HepG2 (cell line): Measurements from ENCODE around the gene TXNL4A. TPM values are rescaled to one million over a fixed set of nuclear protein-coding genes. Genes with fewer than 3 reads are reported as not detected.

Experiments
- CREM ChIP-seq, 2 experiments: sonication (generic) in 1 of 2; formaldehyde crosslinking in 1 of 2; IDR thresholded peaks; 2 replicates each; pipeline versions ENCODE4 v1.4.0 to v1.6.1; 2016 to 2020; ENCODE audit warnings: antibody characterized with exemption in 1 of 2, mild to moderate bottlenecking in 1 of 2, missing genetic modification reagents in 1 of 2
- ELF3 ChIP-seq: IDR thresholded peaks from 2 replicates; pipeline ENCODE4 v1.6.1; 2016; ENCODE audit warnings: missing genetic modification reagents, missing compliant biosample characterization
- EP300 ChIP-seq, 3 experiments: sonication (generic) in 1 of 3; formaldehyde crosslinking in 1 of 3; IDR thresholded peaks; 2 replicates each; pipeline versions ENCODE4 v1.5.1 to v1.6.1; 2011 to 2020; ENCODE audit warnings: low read depth in 2 of 3, low read length in 2 of 3, borderline replicate concordance in 1 of 3, improper control_type of control experiment in 1 of 3, mild to moderate bottlenecking in 1 of 3, missing genetic modification reagents in 1 of 3, moderate library complexity in 1 of 3
- FOXO1 ChIP-seq: sonication (generic); formaldehyde crosslinking; IDR thresholded peaks from 2 replicates; pipeline ENCODE4 v1.4.0; 2020; ENCODE audit warnings: missing genetic modification reagents
- HDAC2 ChIP-seq: sonication (generic); formaldehyde crosslinking; IDR thresholded peaks from 2 replicates; pipeline ENCODE4 v1.4.0; 2020; ENCODE audit warnings: missing genetic modification reagents
- KAT7 ChIP-seq: IDR thresholded peaks from 2 replicates; pipeline ENCODE4 v1.6.1; 2018; ENCODE audit warnings: borderline replicate concordance, missing compliant biosample characterization
- MIXL1 ChIP-seq: IDR thresholded peaks from 2 replicates; pipeline ENCODE4 v1.6.1; 2016
- TOPORS ChIP-seq: sonication (generic); formaldehyde crosslinking; IDR thresholded peaks from 2 replicates; pipeline ENCODE4 v1.8.0; 2023; ENCODE audit warnings: mild to moderate bottlenecking, missing genetic modification reagents
- XRCC5 ChIP-seq: fragments of 200-400 bp; formaldehyde crosslinking; optimal IDR thresholded peaks from 2 replicates; pipeline ENCODE3; 2017; ENCODE audit warnings: mild to moderate bottlenecking, low read length
- ZBTB7A ChIP-seq: sonication (generic); formaldehyde crosslinking; IDR thresholded peaks from 2 replicates; pipeline ENCODE4 v1.8.0; 2022; ENCODE audit warnings: mild to moderate bottlenecking, missing genetic modification reagents
- ZFY ChIP-seq: sonication (generic); formaldehyde crosslinking; IDR thresholded peaks from 2 replicates; pipeline ENCODE4 v1.4.0; 2020; ENCODE audit warnings: missing genetic modification reagents
- ZNF12 ChIP-seq: sonication (generic); formaldehyde crosslinking; IDR thresholded peaks from 2 replicates; pipeline ENCODE4 v1.5.0; 2020; ENCODE audit warnings: missing genetic modification reagents
- ZNF292 ChIP-seq: sonication (generic); formaldehyde crosslinking; IDR thresholded peaks from 2 replicates; pipeline ENCODE4 v1.8.1; 2022; ENCODE audit warnings: mild to moderate bottlenecking, low read depth, missing genetic modification reagents, borderline replicate concordance
- ZNF609 ChIP-seq: sonication (generic); formaldehyde crosslinking; IDR thresholded peaks from 2 replicates; pipeline ENCODE4 v1.4.0; 2020; ENCODE audit warnings: mild to moderate bottlenecking, missing genetic modification reagents, borderline replicate concordance
- polyA plus RNA-seq, 8 experiments: library from polyadenylated mRNA; depleted of rRNA in 3 of 8; stranded (reverse) in 7 of 8; unstranded in 1 of 8; fragments of >200 nt; fragmentation: Illumina TruSeq in 4 of 8; extraction: Trizol in 4 of 8; gene quantifications; 2 replicates each; pipeline versions ENCODE4 v1.2.1 to v1.2.3, GENCODE V29; 2011 to 2016; ENCODE audit warnings: low read depth in 4 of 8, missing spikeins in 1 of 8, mixed read lengths in 1 of 8; ENCODE audit not compliant: insufficient read depth in 1 of 8
- total RNA-seq, 5 experiments: library from RNA; depleted of rRNA; stranded (reverse); fragments of >200 nt; fragmentation: Illumina TruSeq; extraction: Trizol; gene quantifications; 2 replicates each; pipeline ENCODE4 v1.2.3, GENCODE V29; 2016; ENCODE audit warnings: low read depth in 1 of 5
- TF ChIP-seq, protein P1 (sequence below): sonication (generic); formaldehyde crosslinking; IDR thresholded peaks from 2 replicates; pipeline ENCODE4 v1.8.1; 2023; ENCODE audit warnings: missing genetic modification reagents, inconsistent platforms, borderline replicate concordance
- TF ChIP-seq, protein P2 (sequence below): IDR thresholded peaks from 2 replicates; pipeline ENCODE4 v1.6.1; 2016; ENCODE audit warnings: low read depth
- TF ChIP-seq, protein P3 (sequence below): IDR thresholded peaks from 2 replicates; pipeline ENCODE4 v1.6.1; 2016; ENCODE audit warnings: low read depth, borderline replicate concordance
- TF ChIP-seq, protein P4 (sequence below): sonication (generic); formaldehyde crosslinking; IDR thresholded peaks from 2 replicates; pipeline ENCODE4 v1.4.0; 2020; ENCODE audit warnings: missing genetic modification reagents

Gene TXNL4A
- total and polyA plus RNA-seq, 2 of the 13 experiments (the other 11 are each of a cell fraction or from before 2014, with no cell fraction given) = 172 to 202 TPM

GRCh38 chr18:79947881-79948610 is 40.3 kb downstream of the TXNL4A start (continued):
- 0 out of 2 replicates have a peak, but pooled peaks have one; percentile 20 for TF ChIP-seq CREM (IDR thresholded peaks at IDR 0.05)
- no peak for TF ChIP-seq CREM (CRISPR knock-in tag; IDR thresholded peaks at IDR 0.05)
- TF ChIP-seq ZFY (CRISPR knock-in tag) = peak; percentile 21; the same call in 1 of the 2 replicates
- TF ChIP-seq MIXL1 (CRISPR knock-in tag) = peak; percentile 67; the same call in 1 of the 2 replicates
- TF ChIP-seq ZNF609 = peak; percentile 70
- TF ChIP-seq EP300 (IDR thresholded peaks at IDR 0.05; ENCODE audit: low read depth in 2 of 2, low read length in 2 of 2) = peak in 1 of 2 experiments; percentile 72; a peak in 2 of 4 replicates
- TF ChIP-seq EP300 (CRISPR knock-in tag; IDR thresholded peaks at IDR 0.05; ENCODE audit: borderline replicate concordance) = peak; percentile 39; the same call in 1 of the 2 replicates
- TF ChIP-seq ZBTB7A (CRISPR knock-in tag) = peak; percentile 76; the same call in 1 of the 2 replicates
- TF ChIP-seq, protein P1, sequence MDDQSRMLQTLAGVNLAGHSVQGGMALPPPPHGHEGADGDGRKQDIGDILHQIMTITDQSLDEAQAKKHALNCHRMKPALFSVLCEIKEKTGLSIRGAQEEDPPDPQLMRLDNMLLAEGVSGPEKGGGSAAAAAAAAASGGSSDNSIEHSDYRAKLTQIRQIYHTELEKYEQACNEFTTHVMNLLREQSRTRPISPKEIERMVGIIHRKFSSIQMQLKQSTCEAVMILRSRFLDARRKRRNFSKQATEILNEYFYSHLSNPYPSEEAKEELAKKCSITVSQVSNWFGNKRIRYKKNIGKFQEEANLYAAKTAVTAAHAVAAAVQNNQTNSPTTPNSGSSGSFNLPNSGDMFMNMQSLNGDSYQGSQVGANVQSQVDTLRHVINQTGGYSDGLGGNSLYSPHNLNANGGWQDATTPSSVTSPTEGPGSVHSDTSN (CRISPR knock-in tag) = no peak
- TF ChIP-seq ELF3 (CRISPR knock-in tag) = peak; percentile 82
- TF ChIP-seq, protein P2, sequence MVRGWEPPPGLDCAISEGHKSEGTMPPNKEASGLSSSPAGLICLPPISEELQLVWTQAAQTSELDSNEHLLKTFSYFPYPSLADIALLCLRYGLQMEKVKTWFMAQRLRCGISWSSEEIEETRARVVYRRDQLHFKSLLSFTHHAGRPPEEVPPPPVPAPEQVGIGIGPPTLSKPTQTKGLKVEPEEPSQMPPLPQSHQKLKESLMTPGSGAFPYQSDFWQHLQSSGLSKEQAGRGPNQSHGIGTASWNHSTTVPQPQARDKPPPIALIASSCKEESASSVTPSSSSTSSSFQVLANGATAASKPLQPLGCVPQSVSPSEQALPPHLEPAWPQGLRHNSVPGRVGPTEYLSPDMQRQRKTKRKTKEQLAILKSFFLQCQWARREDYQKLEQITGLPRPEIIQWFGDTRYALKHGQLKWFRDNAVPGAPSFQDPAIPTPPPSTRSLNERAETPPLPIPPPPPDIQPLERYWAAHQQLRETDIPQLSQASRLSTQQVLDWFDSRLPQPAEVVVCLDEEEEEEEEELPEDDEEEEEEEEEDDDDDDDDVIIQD (CRISPR knock-in tag) = peak; percentile 50; the same call in 1 of the 2 replicates
- peak; percentile 23 for TF ChIP-seq XRCC5
- peak; percentile 64; the same call in 1 of the 2 replicates for TF ChIP-seq FOXO1
- TF ChIP-seq, protein P3, sequence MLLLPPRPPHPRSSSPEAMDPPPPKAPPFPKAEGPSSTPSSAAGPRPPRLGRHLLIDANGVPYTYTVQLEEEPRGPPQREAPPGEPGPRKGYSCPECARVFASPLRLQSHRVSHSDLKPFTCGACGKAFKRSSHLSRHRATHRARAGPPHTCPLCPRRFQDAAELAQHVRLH (CRISPR knock-in tag) = peak; percentile 37; the same call in 1 of the 2 replicates
- TF ChIP-seq TOPORS (CRISPR knock-in tag) = no peak
- TF ChIP-seq ZNF12 (CRISPR knock-in tag) = peak; percentile 49; the same call in 1 of the 2 replicates
- TF ChIP-seq HDAC2 (CRISPR knock-in tag) = peak; percentile 59; the same call in 1 of the 2 replicates
- TF ChIP-seq KAT7 = peak; percentile 55; the same call in 1 of the 2 replicates
- TF ChIP-seq ZNF292 = 0 out of 2 replicates have a peak, but pooled peaks have one; percentile 24
- TF ChIP-seq, protein P4, sequence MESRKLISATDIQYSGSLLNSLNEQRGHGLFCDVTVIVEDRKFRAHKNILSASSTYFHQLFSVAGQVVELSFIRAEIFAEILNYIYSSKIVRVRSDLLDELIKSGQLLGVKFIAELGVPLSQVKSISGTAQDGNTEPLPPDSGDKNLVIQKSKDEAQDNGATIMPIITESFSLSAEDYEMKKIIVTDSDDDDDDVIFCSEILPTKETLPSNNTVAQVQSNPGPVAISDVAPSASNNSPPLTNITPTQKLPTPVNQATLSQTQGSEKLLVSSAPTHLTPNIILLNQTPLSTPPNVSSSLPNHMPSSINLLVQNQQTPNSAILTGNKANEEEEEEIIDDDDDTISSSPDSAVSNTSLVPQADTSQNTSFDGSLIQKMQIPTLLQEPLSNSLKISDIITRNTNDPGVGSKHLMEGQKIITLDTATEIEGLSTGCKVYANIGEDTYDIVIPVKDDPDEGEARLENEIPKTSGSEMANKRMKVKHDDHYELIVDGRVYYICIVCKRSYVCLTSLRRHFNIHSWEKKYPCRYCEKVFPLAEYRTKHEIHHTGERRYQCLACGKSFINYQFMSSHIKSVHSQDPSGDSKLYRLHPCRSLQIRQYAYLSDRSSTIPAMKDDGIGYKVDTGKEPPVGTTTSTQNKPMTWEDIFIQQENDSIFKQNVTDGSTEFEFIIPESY = peak; percentile 85; the same call in 1 of the 2 replicates
